Germinal center (tissue), 1 donor: ENCODE measurements around the gene ADI1.
"Not testable (repeated sequence)": the region's sequence is repeated elsewhere in the genome, so short reads cannot be mapped to it uniquely, and the experiment has no call there.

Source experiments
- DNase-seq: peaks from one replicate; pipeline ENCODE4 v3.0.0; 2012; ENCODE audit warnings: mixed read lengths, low spot score

ADI1 gene

GRCh38 chr2:3493615-3494007 is 25.7 kb downstream of the ADI1 start:
- DNase-seq: no peak

GRCh38 chr2:3492951-3493614 is 26.2 kb downstream of the ADI1 start:
- no peak for DNase-seq

GRCh38 chr2:3492475-3492787 is 26.9 kb downstream of the ADI1 start:
- DNase-seq: not testable (repeated sequence)

- no peak for DNase-seq
Measured at GRCh38 chr2:3491716-3492474, 27.4 kb downstream of the ADI1 start.

- DNase-seq: no peak
Measured at GRCh38 chr2:3491306-3491705, 28.0 kb downstream of the ADI1 start.

- DNase-seq: no peak
Measured at GRCh38 chr2:3490191-3491170, 28.9 kb downstream of the ADI1 start.

- DNase-seq: no peak
Measured at GRCh38 chr2:3489764-3490115, 29.6 kb downstream of the ADI1 start.

GRCh38 chr2:3488855-3489763 is 30.2 kb downstream of the ADI1 start:
- no peak for DNase-seq

GRCh38 chr2:3488061-3488531 is 31.2 kb downstream of the ADI1 start:
- no peak for DNase-seq

GRCh38 chr2:3487432-3487831 is 31.9 kb downstream of the ADI1 start:
- no peak for DNase-seq

- no peak for DNase-seq
Measured at GRCh38 chr2:3487028-3487425, 32.3 kb downstream of the ADI1 start.

- DNase-seq: no peak
Measured at GRCh38 chr2:3486047-3487027, 33.0 kb downstream of the ADI1 start.

- DNase-seq: no peak
Measured at GRCh38 chr2:3485166-3485565, 34.2 kb downstream of the ADI1 start.

GRCh38 chr2:3483986-3484960 is 35.1 kb downstream of the ADI1 start:
- DNase-seq: no peak

- no peak for DNase-seq
Measured at GRCh38 chr2:3483227-3483985, 35.9 kb downstream of the ADI1 start.

- DNase-seq: no peak
Measured at GRCh38 chr2:3482363-3482821, 36.9 kb downstream of the ADI1 start.

GRCh38 chr2:3481736-3482362 is 37.5 kb downstream of the ADI1 start:
- DNase-seq: no peak

- no peak for DNase-seq
Measured at GRCh38 chr2:3481011-3481400, 38.3 kb downstream of the ADI1 start.
